K562 (cell line): Measurements from ENCODE around the gene ZKSCAN5. TPM values are rescaled to one million over a fixed set of nuclear protein-coding genes. Genes with fewer than 3 reads are reported as not detected.

Experiments
- ATAC-seq: fragments of 200-7000 bp; cut with Tn5 transposase; 3 replicates; pipeline ENCODE4 v1.9.1; 2020; ENCODE audit warnings: moderate library complexity
- BruUV-seq: library from RNA; stranded (reverse); fragments of 400-500 nt; replicated peaks from 2 replicates; lab custom pipeline; 2021; lab: Mats Ljungman, UMichigan
- CTCF ChIA-PET: fragments of 300-600 bp; formaldehyde crosslinking; extraction: SDS; loops from one replicate; lab custom pipeline; 2021; ENCODE audit warnings: low intra/inter-chr PET ratio; lab: Yijun Ruan, JAX
- POLR2A ChIA-PET: fragments of 300-600, 350-650 bp; sonication (Branson Sonifier 250); formaldehyde crosslinking; extraction: SDS; loops from one replicate; lab custom pipeline; 2021; ENCODE audit warnings: antibody characterized with exemption, inconsistent platforms; lab: Yijun Ruan, JAX
- DNase-seq, 4 experiments: peaks; one replicate each; pipeline versions ENCODE4 v3.0.0 to v3.0.0-alpha.2; 2011 to 2018; ENCODE audit warnings: low spot score in 3 of 4, mixed read lengths in 3 of 4; ENCODE audit errors: extremely low read depth in 1 of 4
- FAIRE-seq: peaks from 2 replicates; lab custom pipeline; 2011; peaks lifted over from hg19 to GRCh38; lab: Jason Lieb, UNC
- H2AFZ ChIP-seq: 2 replicates; pipeline ENCODE4 v1.6.0; 2011; ENCODE audit warnings: low read depth, low read length, control low read depth, inconsistent platforms
- H3K27ac ChIP-seq: fragments of 200-600 bp; 3 replicates; pipeline ENCODE4 v1.8.0; 2011; ENCODE audit warnings: low read depth, mild to moderate bottlenecking, control low read depth, inconsistent platforms, low read length, moderate library complexity, mixed read lengths; ENCODE audit errors: extremely low read depth
- H3K27me3 ChIP-seq, 2 experiments: fragments of 300-600 bp in 1 of 2; 2 replicates in 1 of 2; 3 replicates in 1 of 2; pipeline versions ENCODE4 v1.6.0 to v1.8.0; 2011; ENCODE audit warnings: inconsistent platforms in 2 of 2, low read length in 2 of 2, mild to moderate bottlenecking in 1 of 2, mixed read lengths in 1 of 2, moderate library complexity in 1 of 2; ENCODE audit not compliant: control insufficient read depth in 2 of 2, insufficient read depth in 2 of 2
- H3K36me3 ChIP-seq: fragments of 300-600 bp; 3 replicates; pipeline ENCODE4 v1.8.0; 2011; ENCODE audit warnings: mild to moderate bottlenecking, low read length, inconsistent platforms; ENCODE audit not compliant: control insufficient read depth, insufficient read depth
- H3K4me1 ChIP-seq, 2 experiments: fragments of 200-600 bp in 1 of 2; replicated peaks in 1 of 2; 2 replicates in 1 of 2; 3 replicates in 1 of 2; pipeline versions ENCODE4 v1.5.1 to v1.8.0; 2011; ENCODE audit warnings: inconsistent platforms in 2 of 2, low read length in 2 of 2, mild to moderate bottlenecking in 1 of 2, mixed read lengths in 1 of 2, moderate library complexity in 1 of 2; ENCODE audit not compliant: control insufficient read depth in 2 of 2, insufficient read depth in 2 of 2
- H3K4me2 ChIP-seq: 2 replicates; pipeline ENCODE4 v1.6.1; 2011; ENCODE audit warnings: low read length, control low read depth, inconsistent platforms, mixed read lengths; ENCODE audit not compliant: insufficient read depth
- H3K4me3 ChIP-seq: fragments of 200-600 bp; sonication (generic), shearing (Covaris generic); 2 replicates; pipeline ENCODE4 v1.5.1; 2016; ENCODE audit warnings: control low read depth, inconsistent platforms
- H3K79me2 ChIP-seq: fragments of 200-600 bp; 3 replicates; pipeline ENCODE4 v1.8.0; 2011; ENCODE audit warnings: low read length, inconsistent platforms; ENCODE audit not compliant: control insufficient read depth, insufficient read depth
- H3K9ac ChIP-seq, 2 experiments: 2 replicates each; pipeline versions ENCODE4 v1.6.0 to v1.6.1; 2011; ENCODE audit warnings: low read depth in 2 of 2, low read length in 2 of 2, control low read depth in 1 of 2, inconsistent platforms in 1 of 2, mild to moderate bottlenecking in 1 of 2, mixed read lengths in 1 of 2; ENCODE audit not compliant: insufficient read depth in 1 of 2
- H3K9me1 ChIP-seq: one replicate; pipeline ENCODE4 v1.6.0; 2011; ENCODE audit warnings: inconsistent platforms, mild to moderate bottlenecking, low read length, moderate library complexity; ENCODE audit not compliant: control insufficient read depth, insufficient read depth
- H3K9me3 ChIP-seq: replicated peaks from 2 replicates; pipeline ENCODE4 v1.5.1; 2011; ENCODE audit warnings: low read depth, low read length, inconsistent platforms; ENCODE audit not compliant: control insufficient read depth, insufficient read depth
- H4K20me1 ChIP-seq: replicated peaks from 2 replicates; pipeline ENCODE4 v1.6.1; 2011; ENCODE audit warnings: low read length, inconsistent platforms, mixed read lengths; ENCODE audit not compliant: control insufficient read depth, insufficient read depth
- ARHGAP35 ChIP-seq: fragments of 450-650 bp; IDR thresholded peaks from 2 replicates; pipeline ENCODE4 v1.6.1; 2018; ENCODE audit not compliant: partially characterized antibody
- BRCA1 ChIP-seq, 2 experiments: fragments of 450-650 bp in 1 of 2; sonication (generic) in 1 of 2; formaldehyde crosslinking in 1 of 2; IDR thresholded peaks; 2 replicates each; pipeline versions ENCODE4 v1.5.0 to v1.6.1; 2017 to 2020; ENCODE audit warnings: mild to moderate bottlenecking in 1 of 2, missing genetic modification reagents in 1 of 2
- HDGF ChIP-seq: fragments of 450-650 bp; IDR thresholded peaks from 2 replicates; pipeline ENCODE4 v1.6.1; 2016
- NCOA1 ChIP-seq: fragments of 450-650 bp; IDR thresholded peaks from 2 replicates; pipeline ENCODE4 v1.6.1; 2016; ENCODE audit warnings: low read depth
- PRDM10 ChIP-seq: fragments of 450-650 bp; IDR thresholded peaks from 2 replicates; pipeline ENCODE4 v1.6.1; 2018; ENCODE audit not compliant: partially characterized antibody
- TCFL5 ChIP-seq: fragments of 250-450 bp; sonication (Bioruptor Pico); conservative IDR thresholded peaks from 2 replicates; pipeline ENCODE4 v1.6.1; 2021; ENCODE audit warnings: mild to moderate bottlenecking, moderate library complexity, matching md5 sums
- ZNF311 ChIP-seq: fragments of 250-450 bp; sonication (Bioruptor Pico); IDR thresholded peaks from 2 replicates; pipeline ENCODE4 v1.4.0; 2020; ENCODE audit warnings: mild to moderate bottlenecking, moderate library complexity
- ZNF551 ChIP-seq: fragments of 250-450 bp; sonication (Bioruptor Pico); IDR thresholded peaks from 2 replicates; pipeline ENCODE4 v1.5.0; 2021; ENCODE audit warnings: mild to moderate bottlenecking, moderate library complexity
- whole genome bisulfite sequencing: fragments of 100-300 bp; shearing (Covaris generic); methylation state at CpG from one replicate; pipeline ENCODE4 v1.1.6; 2016; ENCODE audit warnings: low coverage, mixed read lengths; ENCODE audit not compliant: insufficient coverage; ENCODE audit errors: missing lambda C conversion rate; 5-methylcytosine and 5-hydroxymethylcytosine counted together
- in situ Hi-C: fragments of 300-500 bp; cut with MboI; formaldehyde crosslinking; loops from 4 replicates; pipeline ENCODE4 v1.15.0; 2018; ENCODE audit warnings: inconsistent platforms, mixed read lengths
- intact Hi-C: fragments of 100-400 bp; cut with micrococcal nuclease; formaldehyde crosslinking; loops from 2 replicates; pipeline ENCODE4 v1.14.2; 2022
- polyA plus RNA-seq, 8 experiments: library from polyadenylated mRNA; depleted of rRNA in 4 of 8; stranded (reverse) in 5 of 8; unstranded in 3 of 8; fragments of >200 nt; fragmentation: Nextera tagmentation in 2 of 8; fragmentation: Illumina TruSeq in 1 of 8; extraction: Ambion mirVana in 2 of 8; extraction: Trizol in 1 of 8; gene quantifications; 2 replicates each; pipeline versions ENCODE4 v1.2.1 to v1.2.3, GENCODE V29; 2011 to 2014; ENCODE audit warnings: inconsistent platforms in 1 of 8, missing spikeins in 1 of 8
- total RNA-seq, 7 experiments: library from RNA; depleted of rRNA in 6 of 7; stranded (reverse); fragments of >200 nt in 6 of 7; fragmentation: Illumina TruSeq in 2 of 7; extraction: Trizol in 2 of 7; gene quantifications; 2 replicates each; pipeline versions ENCODE4 v1.2.1 to v1.2.3, GENCODE V29; 2011 to 2021; ENCODE audit warnings: low replicate concordance in 1 of 7
- TF ChIP-seq, protein P1 (sequence below): sonication (generic); formaldehyde crosslinking; IDR thresholded peaks from 2 replicates; pipeline ENCODE4 v1.8.0; 2022; ENCODE audit warnings: missing genetic modification reagents, mild to moderate bottlenecking, borderline replicate concordance

Gene ZKSCAN5
- total and polyA plus RNA-seq, 9 of the 15 experiments (the other 6 are each of a cell fraction or from before 2014, with no cell fraction given) = 4.2 to 19.0 (median 15.0) TPM

DNA sequence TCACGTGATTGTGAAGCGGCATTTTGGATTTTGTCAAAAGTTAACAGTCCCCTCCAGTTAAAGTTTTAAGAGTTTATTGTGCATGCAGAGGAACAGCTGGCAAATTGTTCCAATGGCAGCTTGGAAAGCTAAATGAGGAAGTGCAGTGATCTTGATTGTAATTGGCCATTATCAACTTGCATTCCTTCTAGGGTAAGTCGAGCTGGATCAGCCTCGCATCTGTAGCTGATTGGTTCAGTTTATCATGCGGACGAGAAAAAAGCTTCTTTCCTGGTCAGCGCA, 31.2 kb upstream of the ZKSCAN5 start (continued):
- TF ChIP-seq, protein P1, sequence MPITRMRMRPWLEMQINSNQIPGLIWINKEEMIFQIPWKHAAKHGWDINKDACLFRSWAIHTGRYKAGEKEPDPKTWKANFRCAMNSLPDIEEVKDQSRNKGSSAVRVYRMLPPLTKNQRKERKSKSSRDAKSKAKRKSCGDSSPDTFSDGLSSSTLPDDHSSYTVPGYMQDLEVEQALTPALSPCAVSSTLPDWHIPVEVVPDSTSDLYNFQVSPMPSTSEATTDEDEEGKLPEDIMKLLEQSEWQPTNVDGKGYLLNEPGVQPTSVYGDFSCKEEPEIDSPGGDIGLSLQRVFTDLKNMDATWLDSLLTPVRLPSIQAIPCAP (CRISPR knock-in tag) = no peak
- TF ChIP-seq ARHGAP35 (no peak), ZNF311 (CRISPR knock-in tag) (no peak), PRDM10 (peak; percentile 11)
- TF ChIP-seq, all 486 proteins: peak for 25

DNA sequence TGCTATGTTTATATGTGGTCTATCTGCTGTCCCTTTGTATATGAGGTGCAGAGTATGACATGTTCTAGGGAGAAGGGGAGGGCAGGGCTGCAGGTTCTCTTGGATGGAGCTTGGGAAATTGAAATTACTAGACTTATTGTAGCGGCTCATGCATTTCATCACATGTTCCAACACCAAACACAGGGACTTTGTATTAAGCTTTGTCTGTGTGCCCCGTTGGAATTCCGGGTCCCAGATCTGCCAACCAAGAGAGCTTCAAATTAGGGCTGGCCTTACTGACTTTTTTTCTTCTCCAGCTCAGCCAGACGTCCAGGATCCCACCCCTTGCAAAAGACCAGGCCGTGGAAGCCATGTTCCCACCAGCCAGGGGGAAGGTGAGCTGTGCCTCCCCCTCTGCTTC, 28.4 kb upstream of the ZKSCAN5 start:
- ATAC-seq = no peak
- H2AFZ ChIP-seq = no peak overlapping the region
- peaks cover 4% of the 10 kb centered on the region; the same call in 1 of the 2 replicates for H4K20me1 ChIP-seq
- no peak overlapping the region for H3K4me3 ChIP-seq
- ChIA-PET POLR2A (interaction anchor here (0.6 to 1.4 kb wide), 8 partner anchors 10 to 218 kb away, joined by 3 to 6 read pairs (median 4); no protein-coding TSS in a partner anchor), CTCF (no interaction called here)
- H3K9me3 ChIP-seq = no peaks in the 10 kb centered on the region
- TF ChIP-seq NCOA1 (no peak), ZNF551 (CRISPR knock-in tag) (no peak), HDGF (no peak), BRCA1 (IDR thresholded peaks at IDR 0.05) (no peak), BRCA1 (CRISPR knock-in tag; IDR thresholded peaks at IDR 0.05) (0 out of 2 replicates have a peak, but pooled peaks have one; percentile 43), TCFL5 (CRISPR knock-in tag) (no peak)
- intact Hi-C loops (loop anchor here (10.0 kb wide), 1 partner anchor 79 kb away; the partner anchor contains the start of genes FAM200A and ZNF655), in situ Hi-C loops (no loop called here)
- no peak overlapping the region for H3K27ac ChIP-seq
- peaks cover 9 to 20% of the 10 kb centered on the region in 2 experiments; a peak in 4 of 5 replicates for H3K4me1 ChIP-seq
- 0 out of 4 replicates have a peak overlapping the region, but pooled peaks of 1 of the 2 experiments have one; percentile 15 for H3K9ac ChIP-seq
- peaks cover 2% of the 10 kb centered on the region for H3K9me1 ChIP-seq
- no peaks in the 10 kb centered on the region for H3K27me3 ChIP-seq
- FAIRE-seq = no peak
- no peak for DNase-seq
- peaks cover 63% of the 10 kb centered on the region for H3K36me3 ChIP-seq
- peaks cover 80% of the 10 kb centered on the region for H3K79me2 ChIP-seq
- no peak overlapping the region for H3K4me2 ChIP-seq
- BruUV-seq = no TSS peak
- 80% methylated on average over 5 of the region's 5 CpGs for WGBS
